GM15510 (cell line): Measurements from ENCODE around the gene AKAP8L.

Source experiments
- POLR2A ChIP-seq: IDR thresholded peaks from 3 replicates; pipeline ENCODE4 v1.6.1; 2011; ENCODE audit warnings: borderline replicate concordance; ENCODE audit not compliant: insufficient read length; ENCODE audit errors: extremely low read depth

The AKAP8L gene

DNA sequence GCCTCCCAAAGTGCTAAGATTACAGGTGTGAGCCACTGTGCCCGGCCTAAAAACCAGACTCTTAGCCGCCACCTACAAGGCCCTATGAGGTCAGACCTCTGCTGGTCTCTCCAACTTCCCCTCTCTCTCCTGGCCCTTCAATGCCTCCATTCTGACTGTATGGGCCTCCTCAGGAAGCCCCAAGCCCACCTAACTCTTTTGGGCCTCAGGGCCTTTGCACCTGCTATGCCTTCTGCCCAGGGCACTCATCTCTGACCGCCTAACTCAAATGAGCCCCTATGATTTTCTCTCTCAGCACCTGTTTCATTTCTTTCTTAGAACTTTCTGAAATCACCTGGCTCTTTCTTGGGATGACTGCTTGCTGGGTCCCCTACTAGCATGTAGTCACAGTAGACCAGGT is 24.5 kb upstream of the AKAP8L start:
- no peak for TF ChIP-seq POLR2A

DNA sequence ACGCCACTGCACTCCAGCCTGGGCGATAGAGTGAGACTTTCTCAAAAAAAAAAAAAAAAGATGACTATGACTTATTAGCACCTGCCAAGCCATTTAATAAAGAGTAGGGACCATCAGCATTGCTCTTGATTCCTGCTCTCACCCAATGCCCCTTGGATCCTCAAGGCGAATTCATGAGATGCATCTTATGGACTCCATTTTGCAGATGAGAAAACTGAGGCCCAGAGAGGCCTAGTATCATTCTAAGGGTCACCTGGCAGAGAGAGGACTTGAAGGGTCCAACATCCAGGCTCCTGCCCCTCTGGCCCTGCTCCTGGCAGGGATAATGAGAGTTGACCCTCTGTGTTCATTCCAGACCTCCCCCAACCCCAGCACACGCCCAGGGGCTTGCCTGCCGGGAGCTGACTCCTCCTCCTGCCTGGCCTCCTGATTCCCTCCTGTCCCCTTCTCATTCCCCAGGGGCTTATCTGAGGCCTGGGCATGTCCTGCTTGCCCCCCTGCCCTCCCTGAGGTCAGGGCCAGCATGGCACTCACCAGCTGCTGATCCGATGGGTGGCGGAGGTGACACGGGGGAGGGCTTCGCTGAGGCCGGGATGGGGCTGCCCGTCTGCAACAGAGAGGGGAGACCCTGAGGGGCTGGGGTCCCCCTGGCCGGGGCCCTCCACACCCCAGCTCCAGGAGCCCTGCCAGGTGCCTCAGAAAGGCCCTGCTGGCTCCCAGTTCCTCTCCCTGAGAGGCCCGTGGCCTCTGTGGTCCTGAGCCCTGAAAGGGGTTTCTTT is 23.5 kb upstream of the AKAP8L start:
- no peak for TF ChIP-seq POLR2A

DNA sequence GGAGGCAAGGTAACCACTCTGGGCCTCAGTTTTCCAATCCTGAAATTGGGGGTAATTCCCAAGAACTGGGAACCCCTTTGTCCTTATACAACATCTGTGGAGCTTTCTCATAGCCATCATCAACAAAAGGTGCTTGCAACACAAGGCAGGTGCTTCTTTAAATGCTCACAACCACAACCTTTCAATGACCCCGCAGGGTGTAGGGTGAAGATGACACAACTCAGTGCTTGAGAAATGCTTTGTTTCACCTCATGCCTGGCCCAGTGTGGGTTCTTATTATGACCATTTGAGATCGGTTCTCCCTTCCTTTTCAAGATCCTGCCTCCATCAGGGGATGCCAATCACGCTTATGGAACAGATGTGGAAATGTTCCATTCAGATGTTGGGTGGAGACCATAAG is 22.5 kb upstream of the AKAP8L start:
- TF ChIP-seq POLR2A, result no peak

DNA sequence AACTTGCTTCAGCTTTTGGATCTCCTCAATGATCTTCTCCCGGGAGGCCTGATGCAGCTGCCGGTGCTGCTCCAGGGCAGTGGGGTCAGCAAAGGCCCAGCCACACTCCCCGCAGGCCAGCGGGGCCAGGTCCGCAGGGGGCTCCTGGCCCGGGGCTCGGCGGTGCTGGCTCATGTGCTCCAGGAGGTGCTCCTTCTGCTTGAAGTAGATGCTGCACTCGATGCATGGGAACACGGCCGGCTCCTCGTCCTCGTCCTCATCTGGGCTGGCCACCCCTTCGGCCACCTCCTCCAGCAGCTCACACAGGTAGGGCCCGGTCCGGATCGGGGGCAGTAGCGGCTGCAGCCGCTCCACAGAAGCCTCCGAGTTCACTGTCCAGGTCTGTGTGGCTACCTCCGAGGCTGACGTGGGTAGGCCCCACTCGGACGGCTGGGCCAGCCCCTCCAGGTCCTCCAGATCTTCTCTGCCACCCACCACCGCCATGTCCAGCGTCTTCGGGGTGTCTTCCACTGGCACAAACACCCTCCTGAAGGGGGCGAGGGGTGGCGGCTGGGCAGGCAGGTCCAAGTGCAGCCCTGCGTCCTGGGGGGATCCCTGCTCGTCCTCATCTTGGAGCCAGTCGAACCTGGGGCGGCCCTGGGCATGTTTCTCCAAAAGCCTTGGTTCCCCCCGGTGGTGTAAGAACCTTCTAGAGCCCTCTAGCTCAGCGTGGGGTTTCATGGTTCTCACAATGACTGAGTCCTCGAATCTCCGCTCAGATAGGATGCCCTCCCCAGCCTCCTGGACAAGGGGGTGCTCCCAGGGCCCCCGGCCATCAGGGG is 21.2 kb upstream of the AKAP8L start:
- TF ChIP-seq POLR2A, result no peak

DNA sequence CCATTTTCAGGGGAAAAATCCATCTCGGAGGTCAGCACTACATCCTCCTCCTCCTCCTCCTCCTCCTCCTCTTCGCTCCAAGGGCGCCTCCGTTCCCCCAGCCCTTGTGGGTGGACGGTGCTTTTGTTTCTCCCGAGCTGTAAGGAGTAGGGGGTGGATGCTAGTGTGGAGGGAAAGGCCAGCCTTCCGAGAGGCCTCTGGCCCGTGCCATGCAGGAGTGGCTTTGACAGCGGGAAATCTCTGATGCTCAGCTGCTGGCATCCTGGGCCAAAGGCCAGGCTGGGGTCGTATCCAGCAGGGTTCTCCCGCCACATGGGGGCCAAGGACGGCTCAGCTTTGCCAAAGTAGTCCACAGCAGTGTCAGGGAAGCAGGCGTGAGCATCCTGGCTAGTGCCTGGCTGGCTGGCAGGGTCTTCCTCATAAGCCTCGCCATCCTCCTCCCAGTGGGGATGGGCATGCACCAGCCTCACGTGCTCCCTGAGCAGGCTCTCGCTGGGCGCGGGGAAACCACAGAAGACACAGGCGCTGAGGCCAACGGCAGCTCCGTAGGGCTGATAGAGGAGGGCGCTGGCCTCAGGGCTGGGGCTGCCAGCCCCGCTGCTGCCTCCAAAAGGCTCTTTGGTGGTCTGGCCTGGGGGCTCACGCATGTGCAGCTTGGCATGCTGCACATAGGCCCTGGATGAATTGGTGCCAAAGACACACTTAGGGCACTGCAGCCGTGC is 20.5 kb upstream of the AKAP8L start:
- no peak for TF ChIP-seq POLR2A

DNA sequence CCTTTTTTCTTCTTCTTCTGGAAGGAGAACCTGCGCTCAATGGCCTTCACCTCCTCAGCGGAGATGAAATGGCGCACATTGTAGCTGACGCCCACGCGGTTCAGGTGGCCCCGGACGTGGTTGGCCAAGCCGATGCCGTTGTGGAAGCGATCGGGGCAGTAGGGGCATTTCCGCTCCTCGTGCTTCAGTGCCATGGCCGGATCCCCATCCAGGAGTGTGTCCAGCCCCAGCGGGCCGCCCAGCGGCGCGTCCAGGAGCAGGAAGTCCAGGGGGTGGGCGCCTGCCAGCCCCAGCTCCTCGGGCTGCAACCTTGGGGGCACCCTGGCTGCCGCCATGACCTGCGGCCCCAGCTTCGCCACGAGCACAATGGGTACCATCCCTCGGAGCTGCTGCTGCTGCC is 19.8 kb upstream of the AKAP8L start:
- TF ChIP-seq POLR2A, result no peak

DNA sequence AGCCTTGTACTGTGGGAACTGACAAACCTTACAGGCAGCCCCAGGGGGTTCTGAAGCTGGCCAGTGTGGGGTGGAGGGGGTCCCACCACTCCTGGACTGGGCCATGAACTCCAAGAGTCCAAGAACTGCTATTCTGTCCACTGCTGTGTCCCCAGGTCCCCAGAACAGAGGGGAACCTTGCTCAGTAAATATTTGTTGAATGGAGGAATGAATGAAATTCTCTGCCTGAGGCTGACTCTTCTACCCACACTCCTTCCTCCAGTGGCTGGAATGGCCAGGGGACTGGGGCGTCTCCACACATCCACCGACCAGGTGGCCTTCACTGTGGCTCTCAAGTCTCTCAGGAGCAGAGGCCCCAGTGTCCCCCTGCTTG is 19.3 kb upstream of the AKAP8L start:
- TF ChIP-seq POLR2A, result no peak

DNA sequence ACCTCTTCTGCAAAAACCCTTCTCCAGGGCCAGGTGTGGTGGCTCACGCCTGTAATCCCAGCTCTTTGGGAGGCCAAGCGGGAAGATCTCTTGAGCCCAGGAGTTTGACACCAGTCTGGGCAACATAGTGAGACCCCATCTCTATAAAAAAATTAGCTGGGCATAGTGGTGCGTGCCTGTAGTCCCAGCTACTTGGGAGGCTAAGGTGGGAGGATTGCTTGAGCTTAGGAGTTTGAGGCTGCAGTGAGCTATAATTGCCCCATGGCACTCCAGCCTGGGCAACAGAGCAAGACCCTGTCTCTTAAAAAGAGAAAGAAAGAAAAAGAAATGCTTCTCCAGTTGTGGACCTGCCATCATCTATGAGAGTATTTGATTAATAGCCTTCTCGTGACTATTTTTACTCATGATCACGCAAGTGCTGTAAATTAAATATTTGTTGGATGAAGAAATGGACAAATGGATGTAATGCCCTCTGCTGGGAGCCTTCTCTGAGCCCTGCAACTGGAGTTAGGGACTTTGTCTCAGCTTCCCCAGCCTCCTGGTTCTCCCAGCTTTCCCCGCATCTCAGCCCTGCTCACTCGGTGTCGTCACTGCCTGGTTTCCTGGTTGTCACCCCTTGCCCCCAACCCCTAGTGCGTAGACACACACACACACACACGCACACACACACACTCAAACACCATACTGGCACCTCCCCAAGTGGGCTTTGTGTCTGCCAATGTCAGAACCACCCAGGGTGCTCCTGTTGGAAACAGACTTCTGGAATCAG is 18.8 kb upstream of the AKAP8L start:
- no peak for TF ChIP-seq POLR2A

DNA sequence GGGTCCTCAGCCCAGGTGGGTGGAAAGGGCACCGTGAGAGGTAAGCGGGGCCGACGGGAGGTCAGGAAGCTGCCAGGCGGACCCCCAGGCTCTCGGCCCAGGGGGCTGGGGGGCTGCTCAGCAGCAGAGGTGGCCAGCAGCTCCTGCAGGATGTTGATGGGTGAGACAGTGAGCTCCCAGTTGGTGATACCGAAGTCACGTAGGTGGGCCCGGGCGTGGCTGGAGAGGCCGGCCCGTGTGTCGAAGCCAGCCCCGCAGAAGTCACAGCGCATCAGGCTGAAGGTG is 18.0 kb upstream of the AKAP8L start:
- no peak for TF ChIP-seq POLR2A

DNA sequence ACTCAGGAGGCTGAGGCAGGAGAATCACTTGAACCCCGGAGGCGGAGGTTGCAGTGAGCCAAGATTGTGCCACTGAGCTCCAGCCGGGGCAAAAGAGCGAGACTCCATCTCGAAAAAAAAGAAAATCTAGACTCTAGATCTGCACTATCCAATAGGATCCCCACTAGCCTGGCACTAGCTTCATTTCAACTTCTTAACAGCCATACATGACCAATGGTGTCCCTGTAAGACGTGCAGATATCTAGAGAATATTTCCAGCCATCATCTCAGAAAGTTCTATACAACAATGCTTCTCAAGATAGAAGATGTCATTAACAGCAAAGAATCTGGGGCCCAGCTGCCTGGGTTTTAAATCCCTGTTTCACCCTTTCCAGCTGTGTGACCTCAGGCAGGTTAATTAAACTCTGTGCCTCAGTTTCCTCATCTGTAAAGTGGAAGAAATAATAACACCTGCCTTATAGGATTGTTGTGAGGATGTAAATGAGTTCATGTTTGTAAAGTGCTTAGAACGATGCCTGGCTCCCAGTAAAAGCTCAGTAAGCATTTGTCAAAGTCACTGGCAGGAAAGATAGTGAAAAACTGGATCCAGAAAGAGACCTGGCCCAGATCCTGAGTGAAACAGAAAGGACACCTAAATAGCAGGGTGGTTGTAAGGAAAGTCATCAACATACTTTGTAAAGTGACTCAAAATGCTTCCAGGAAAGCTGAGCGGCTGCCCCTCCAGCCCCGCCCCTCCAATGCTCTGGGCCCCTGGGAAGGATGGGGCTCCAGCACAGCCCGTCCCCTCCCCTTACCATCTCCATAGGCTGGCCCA is 17.4 kb upstream of the AKAP8L start:
- no peak for TF ChIP-seq POLR2A

DNA sequence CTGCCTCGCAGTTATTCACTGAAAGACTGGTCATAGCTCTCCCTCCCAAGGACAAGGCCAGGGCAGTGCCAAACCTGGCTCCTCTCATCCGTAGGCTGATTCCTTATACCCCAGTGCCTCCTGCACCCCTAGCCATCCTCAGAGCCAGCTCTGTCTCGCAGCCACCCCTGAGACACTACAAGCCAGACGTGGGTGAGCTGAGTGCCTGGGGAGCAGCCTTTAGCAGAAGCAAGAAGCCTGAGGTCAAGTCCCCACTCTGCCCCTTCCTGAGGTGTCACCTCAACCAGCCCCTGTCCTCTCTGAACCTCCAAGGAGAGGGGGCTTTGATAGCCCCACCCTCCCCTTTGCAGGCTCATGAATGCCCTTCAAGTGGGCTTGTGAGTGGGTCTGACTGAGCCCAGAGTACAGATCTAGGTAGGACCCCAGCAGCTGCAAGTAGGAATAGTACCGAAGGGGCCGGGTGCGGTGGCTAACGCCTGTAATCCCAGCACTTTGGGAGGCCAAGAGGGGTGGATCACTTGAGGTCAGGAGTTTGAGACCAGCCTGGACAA is 14.8 kb upstream of the AKAP8L start:
- no peak for TF ChIP-seq POLR2A

DNA sequence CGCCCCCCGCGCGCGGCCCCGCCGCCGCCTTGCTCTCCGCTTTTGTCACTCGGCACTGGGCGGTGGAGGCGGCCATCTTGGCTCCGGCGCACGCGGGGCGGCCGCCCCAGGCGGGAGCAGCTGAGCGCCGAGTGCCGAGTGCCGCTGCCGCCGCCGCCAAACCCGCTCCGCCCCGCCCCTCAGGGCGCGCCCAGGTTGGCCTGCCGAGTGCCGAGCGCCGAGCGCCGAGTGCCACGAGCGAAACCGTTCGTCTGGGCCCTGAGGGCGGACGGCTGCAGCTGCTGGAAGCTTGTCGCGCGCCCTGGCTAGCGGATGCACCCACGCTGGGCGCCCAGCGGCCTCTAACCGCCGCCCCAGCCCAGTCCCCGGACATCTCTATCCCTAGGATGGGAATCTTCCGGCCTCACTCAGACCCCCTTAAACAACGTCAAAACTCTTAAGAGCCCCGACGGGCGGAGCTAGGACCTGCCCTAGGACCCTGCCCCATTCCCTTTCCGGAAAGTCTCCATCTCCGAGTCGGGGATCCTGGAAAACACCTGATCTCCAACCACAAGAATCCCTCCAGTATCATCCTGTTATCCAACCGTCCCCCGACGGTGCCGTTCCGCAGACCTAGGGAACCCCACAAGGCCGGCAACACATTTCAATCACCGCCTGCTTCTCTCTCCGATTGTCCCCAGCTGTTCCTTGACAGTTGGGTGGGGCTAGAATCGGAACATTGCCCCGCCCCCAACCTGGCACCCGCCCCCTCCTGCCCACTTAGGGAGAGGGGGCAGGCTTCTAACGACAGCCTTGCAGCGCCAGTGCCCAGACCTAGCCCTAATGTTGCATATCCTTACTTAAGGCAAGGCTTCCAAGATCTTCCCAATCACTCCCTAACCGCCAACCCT is 14.1 kb upstream of the AKAP8L start:
- TF ChIP-seq POLR2A, result peak; percentile 68

DNA sequence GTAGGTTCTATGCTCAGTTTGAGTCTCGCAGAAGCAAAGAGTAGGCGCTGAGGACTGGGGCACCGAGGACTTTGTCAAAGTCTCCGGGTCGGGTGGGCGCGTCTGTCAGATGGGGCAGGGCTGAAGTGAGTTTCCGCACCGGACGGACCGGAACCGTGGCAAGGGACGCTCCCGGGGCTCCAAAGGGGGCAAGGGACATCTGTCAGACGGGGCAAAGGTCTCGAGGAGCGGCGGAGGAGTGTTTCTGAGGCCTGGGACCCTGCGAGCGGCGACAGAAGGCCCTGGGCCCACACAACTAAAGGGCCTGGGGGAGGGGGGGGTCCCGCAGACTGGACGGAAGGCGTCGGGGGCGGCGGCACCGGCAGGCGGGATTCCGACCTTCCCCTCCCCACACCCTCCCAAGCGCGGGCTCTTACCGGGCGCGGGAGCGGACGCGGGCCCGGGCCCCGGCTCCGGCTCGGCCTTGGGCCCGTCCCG is 13.3 kb upstream of the AKAP8L start:
- TF ChIP-seq POLR2A, result no peak

DNA sequence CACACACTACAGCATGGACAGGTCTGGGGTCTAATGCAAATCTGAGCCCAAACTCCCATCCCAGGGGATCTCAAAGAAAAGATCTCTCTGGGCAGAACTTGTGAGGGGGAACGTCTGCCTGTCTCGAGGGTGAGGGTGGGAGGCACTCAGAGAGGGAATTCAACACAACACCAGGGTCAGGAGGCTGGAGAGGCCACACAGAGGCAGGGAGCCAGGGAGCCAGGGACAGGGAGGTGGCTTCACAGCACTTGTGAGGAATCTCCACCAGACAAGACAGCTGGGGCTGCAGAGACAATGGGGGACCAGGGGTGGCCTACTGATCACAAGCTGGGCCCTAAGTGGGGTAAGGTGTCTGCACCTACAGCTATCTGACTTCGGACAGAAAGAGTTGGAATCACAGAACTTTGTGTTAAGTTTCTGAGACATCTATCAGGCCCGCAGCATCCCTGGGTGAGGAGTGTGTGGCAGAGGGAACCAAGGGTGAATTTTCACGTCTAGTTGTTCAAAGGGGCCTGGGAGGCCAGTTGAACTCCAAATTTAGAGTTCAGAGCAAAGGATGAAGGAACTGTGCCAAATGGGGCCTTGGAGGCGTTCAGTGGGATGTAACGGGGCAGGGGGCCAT is 12.7 kb upstream of the AKAP8L start:
- TF ChIP-seq POLR2A, result no peak
